ENCODE data around the gene MYOZ2. TPM values are rescaled to one million over a fixed set of nuclear protein-coding genes. Genes with fewer than 3 reads are reported as not detected.

MYOZ2 gene
- total and polyA plus RNA-seq, 2 of the 13 experiments (the other 11 are each of a cell fraction or from before 2014, with no cell fraction given) = 0.03 TPM; not detected in 1

- no peak; the same call in 1 of the 2 replicates for TF ChIP-seq HIC2 (CRISPR knock-in tag; IDR thresholded peaks at IDR 0.05; ENCODE audit: low read depth)
- no peak for TF ChIP-seq MATR3 (CRISPR knock-in tag; IDR thresholded peaks at IDR 0.05)
- TF ChIP-seq SRSF4 (IDR thresholded peaks at IDR 0.05; ENCODE audit: low read depth, low read length, poor library complexity, severe bottlenecking) = no peak
- peak; percentile 95 for TF ChIP-seq ZMYM4 (CRISPR knock-in tag; IDR thresholded peaks at IDR 0.05)
- no peak; the same call in 1 of the 2 replicates for TF ChIP-seq TIGD3 (CRISPR knock-in tag; IDR thresholded peaks at IDR 0.05; ENCODE audit: borderline replicate concordance)
- no peak for TF ChIP-seq ARNT (IDR thresholded peaks at IDR 0.05)
- peak; percentile 63 for TF ChIP-seq IKZF5 (CRISPR knock-in tag; IDR thresholded peaks at IDR 0.05)
- TF ChIP-seq PHF21A (CRISPR knock-in tag; IDR thresholded peaks at IDR 0.05) = peak; percentile 53; the same call in 1 of the 2 replicates
- TF ChIP-seq ARID2 (CRISPR knock-in tag; IDR thresholded peaks at IDR 0.05; ENCODE audit: borderline replicate concordance) = no peak
- TF ChIP-seq HNF1A (IDR thresholded peaks at IDR 0.05; ENCODE audit: low read depth) = peak; percentile 53; the same call in 1 of the 2 replicates
- peak; percentile 87; the same call in 1 of the 2 replicates for TF ChIP-seq HNF1A (CRISPR knock-in tag; IDR thresholded peaks at IDR 0.05; ENCODE audit: borderline replicate concordance)
- peak; percentile 6 for TF ChIP-seq TEAD3 (CRISPR knock-in tag; optimal IDR thresholded peaks at IDR 0.05; ENCODE audit: borderline replicate concordance)
- TF ChIP-seq ZBTB4 (CRISPR knock-in tag; IDR thresholded peaks at IDR 0.05; ENCODE audit: borderline replicate concordance) = no peak
- peak; percentile 90 for TF ChIP-seq POGZ (CRISPR knock-in tag; IDR thresholded peaks at IDR 0.05)
- peak; percentile 65; the same call in 1 of the 2 replicates for TF ChIP-seq MZF1 (CRISPR knock-in tag; IDR thresholded peaks at IDR 0.05; ENCODE audit: borderline replicate concordance)
- TF ChIP-seq ZNF180 (CRISPR knock-in tag; IDR thresholded peaks at IDR 0.05; ENCODE audit: borderline replicate concordance, low read depth) = no peak
Observed at GRCh38 chr4:119212234-119212963, 76.8 kb downstream of the MYOZ2 start, which contains the start of gene USP53 (continued).

All from HepG2 (cell line).